GM08714 (cell line): ENCODE data around the gene AHSG.

Source experiments
- H3K4me3 ChIP-seq: fragments of 200-500 bp; sonication (Bioruptor generic); 2 replicates; pipeline ENCODE4 v1.5.1; 2014; ENCODE audit warnings: mild to moderate bottlenecking, low read length, inconsistent platforms
- ZNF274 ChIP-seq: IDR thresholded peaks from 2 replicates; pipeline ENCODE4 v1.6.1; 2012; ENCODE audit warnings: mild to moderate bottlenecking, low read depth, low read length

AHSG gene

GRCh38 chr3:186638259-186638658 lies 25.4 kb downstream of the AHSG start:
- no peak for TF ChIP-seq ZNF274
- H3K4me3 ChIP-seq, result no peak overlapping the region

- no peak within 1 kb of the TSS for H3K4me3 ChIP-seq
- no peak for TF ChIP-seq ZNF274
Measured at GRCh38 chr3:186639778-186640472, 27.1 kb downstream of the AHSG start, which contains the start of gene FETUB. Gene FETUB (plus strand): TSS chr3:186640399. CDS start chr3:186640461, 62 bp downstream.

GRCh38 chr3:186640473-186640818 lies 27.6 kb downstream of the AHSG start:
- H3K4me3 ChIP-seq, result no peak overlapping the region

GRCh38 chr3:186640929-186641328 lies 28.1 kb downstream of the AHSG start:
- no peak for TF ChIP-seq ZNF274
- no peak overlapping the region for H3K4me3 ChIP-seq

More at GRCh38 chr3:186640473-186640818, 27.6 kb downstream of the AHSG start:
- no peak for TF ChIP-seq ZNF274

- no peak for TF ChIP-seq ZNF274
- H3K4me3 ChIP-seq, result no peak overlapping the region
Measured at GRCh38 chr3:186642014-186642413, 29.2 kb downstream of the AHSG start.

- no peak for TF ChIP-seq ZNF274
- H3K4me3 ChIP-seq, result no peak overlapping the region
Measured at GRCh38 chr3:186643493-186643892, 30.6 kb downstream of the AHSG start.

- no peak overlapping the region for H3K4me3 ChIP-seq
- TF ChIP-seq ZNF274, result no peak
Measured at GRCh38 chr3:186644683-186645082, 31.8 kb downstream of the AHSG start.

- no peak overlapping the region for H3K4me3 ChIP-seq
- TF ChIP-seq ZNF274, result no peak
Measured at GRCh38 chr3:186646106-186646505, 33.2 kb downstream of the AHSG start.

- TF ChIP-seq ZNF274, result no peak
- H3K4me3 ChIP-seq, result no peak overlapping the region
Measured at GRCh38 chr3:186646841-186647240, 34.0 kb downstream of the AHSG start.

GRCh38 chr3:186648851-186649250 lies 36.0 kb downstream of the AHSG start:
- no peak for TF ChIP-seq ZNF274
- H3K4me3 ChIP-seq, result no peak overlapping the region

- H3K4me3 ChIP-seq, result no peak overlapping the region
- TF ChIP-seq ZNF274, result no peak
Measured at GRCh38 chr3:186651678-186652215, 38.9 kb downstream of the AHSG start.

- TF ChIP-seq ZNF274, result no peak
- H3K4me3 ChIP-seq, result no peak overlapping the region; the same call in 1 of the 2 replicates
Measured at GRCh38 chr3:186653080-186653707, 40.3 kb downstream of the AHSG start.

GRCh38 chr3:186653984-186654383 lies 41.1 kb downstream of the AHSG start:
- TF ChIP-seq ZNF274, result no peak
- H3K4me3 ChIP-seq, result no peak overlapping the region

- no peak for TF ChIP-seq ZNF274
- no peak overlapping the region for H3K4me3 ChIP-seq
Measured at GRCh38 chr3:186663361-186664118, 50.7 kb downstream of the AHSG start.
